Measurements from ENCODE around the gene ERC2.

ERC2 gene

DNA sequence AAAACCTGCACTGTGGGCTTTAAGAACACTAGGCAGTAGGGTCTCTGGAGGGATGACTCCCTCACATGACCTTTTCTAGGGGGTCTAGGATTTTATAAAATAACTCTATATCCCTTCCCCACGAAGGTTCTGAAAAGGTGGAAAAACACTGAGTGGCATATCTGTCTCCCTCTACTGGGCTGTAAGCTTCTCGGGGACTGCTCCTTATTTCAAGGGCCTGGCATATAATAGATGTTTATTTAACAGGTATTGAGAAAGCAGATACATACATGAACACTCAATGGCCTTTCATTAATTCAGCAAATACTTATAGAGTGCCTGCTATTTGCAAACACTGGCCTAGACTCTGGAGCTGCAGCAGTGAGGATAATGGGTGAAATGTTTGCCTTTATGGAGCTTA is 834.9 kb downstream of the ERC2 start:
- no peak for DNase-seq (ENCODE audit: low read depth in 2 of 3, low spot score in 1 of 3)

DNA sequence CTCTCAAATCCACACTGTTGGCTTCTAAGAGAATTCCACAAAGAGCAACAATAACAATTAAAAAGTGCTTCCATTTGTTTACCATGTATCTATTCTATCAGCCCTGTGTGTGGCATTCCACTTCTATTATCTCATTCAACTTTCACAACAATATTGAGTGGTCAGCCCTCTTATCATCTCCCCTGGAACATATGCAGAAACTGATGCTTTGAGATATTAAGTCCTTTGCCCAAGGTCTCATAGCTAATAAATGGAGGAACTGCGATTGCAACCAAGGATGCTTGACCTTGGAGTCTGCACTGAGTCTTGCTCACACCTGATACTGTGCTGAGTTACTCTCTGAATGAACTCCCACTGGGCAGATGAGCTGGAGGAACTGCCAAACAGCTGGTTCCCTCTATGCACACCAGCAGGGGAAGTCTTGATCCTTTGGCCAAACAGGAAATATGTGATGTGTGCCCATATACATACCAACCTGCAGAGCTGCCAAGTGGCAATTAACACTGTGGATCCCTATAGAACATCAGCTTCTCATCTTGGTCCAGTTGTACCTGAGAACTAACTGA is 836.4 kb downstream of the ERC2 start:
- DNase-seq (ENCODE audit: low read depth in 2 of 3, low spot score in 1 of 3): no peak

DNA sequence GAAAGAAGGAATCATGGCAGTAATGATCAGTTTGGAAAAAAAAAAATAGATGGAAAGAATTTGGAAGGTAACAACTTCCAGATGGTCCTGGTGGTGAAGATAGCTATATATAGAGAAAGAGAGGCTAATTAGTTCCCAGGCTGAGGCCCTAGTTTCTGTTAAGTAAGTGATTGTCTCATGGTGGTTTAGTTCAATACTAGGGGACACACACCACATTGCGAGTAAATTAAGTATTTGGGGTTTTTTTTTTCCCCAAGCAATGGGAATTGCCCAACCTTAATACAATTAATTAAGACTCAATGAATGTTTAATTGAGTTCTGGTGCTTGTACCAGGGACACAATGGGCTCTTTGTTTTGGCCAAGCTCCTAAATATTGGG is 837.4 kb downstream of the ERC2 start:
- DNase-seq (ENCODE audit: low read depth in 2 of 3, low spot score in 1 of 3): no peak

DNA sequence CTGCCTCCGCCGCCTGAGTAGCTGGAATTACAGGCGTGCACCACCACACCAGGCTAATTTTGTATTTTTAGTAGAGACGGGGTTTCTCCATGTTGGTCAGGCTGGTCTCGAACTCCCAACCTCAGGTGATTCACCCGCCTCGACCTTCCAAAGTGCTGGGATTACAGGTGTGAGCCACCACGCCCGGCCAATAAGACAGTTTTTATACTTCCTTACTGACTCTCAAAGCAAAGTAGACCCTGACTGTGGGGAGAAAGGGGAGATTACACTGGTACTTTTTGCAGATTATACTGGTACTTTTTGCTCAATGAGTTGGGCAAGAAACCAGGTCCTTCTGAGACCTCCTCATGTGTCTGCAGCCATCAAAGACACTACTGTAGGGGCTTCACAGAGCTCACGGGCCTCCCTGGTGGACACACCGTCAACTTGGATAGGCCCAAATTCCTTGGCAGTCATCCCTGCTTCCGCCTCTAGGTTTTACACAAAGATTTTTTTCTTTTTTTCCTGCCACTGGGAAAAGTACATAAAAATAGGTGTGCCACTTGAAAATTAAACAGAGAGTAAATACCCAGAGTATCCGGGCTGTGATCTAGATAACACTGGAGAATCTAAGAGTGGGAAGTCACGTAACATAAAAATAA is 837.9 kb downstream of the ERC2 start:
- DNase-seq (ENCODE audit: low read depth in 2 of 3, low spot score in 1 of 3): no peak

DNA sequence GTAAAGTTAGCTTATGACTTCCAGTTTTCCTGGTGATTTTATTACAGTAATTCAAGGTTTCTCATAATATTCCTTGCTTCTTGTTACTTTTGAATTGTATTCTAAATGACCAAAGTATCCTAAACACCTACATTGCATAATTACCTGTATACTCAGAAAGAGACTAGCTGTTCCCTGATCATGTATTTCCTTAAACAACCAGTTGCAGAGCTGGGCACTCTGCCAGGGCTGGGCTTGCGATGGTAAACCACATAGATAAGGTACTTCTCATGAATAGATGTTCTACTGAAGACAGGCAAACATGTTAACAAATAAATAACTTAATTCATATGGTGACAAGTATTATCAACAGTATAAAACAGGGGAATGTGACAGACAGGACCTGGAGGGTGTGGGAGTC is 838.8 kb downstream of the ERC2 start:
- no peak for DNase-seq (ENCODE audit: low read depth in 2 of 3, low spot score in 1 of 3)

DNA sequence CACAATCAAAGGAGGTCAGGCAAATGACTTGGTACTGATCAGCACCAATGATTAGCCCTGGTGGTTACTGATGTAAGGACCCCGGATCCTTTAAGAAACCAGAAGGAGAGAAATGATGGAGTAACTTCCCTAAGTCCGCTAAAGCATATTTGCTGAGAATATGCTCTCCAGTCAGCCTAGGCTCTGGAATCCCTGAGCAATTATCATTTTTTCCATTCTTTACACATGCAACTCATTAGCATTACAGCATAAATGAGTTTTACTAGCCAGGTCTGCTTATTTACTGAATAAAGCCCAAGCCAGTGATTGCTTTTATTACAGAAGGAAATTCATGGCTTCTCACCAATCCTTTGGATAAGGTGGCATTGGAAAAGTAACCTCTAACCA is 842.0 kb downstream of the ERC2 start:
- no peak for DNase-seq (ENCODE audit: low read depth in 2 of 3, low spot score in 1 of 3)

DNA sequence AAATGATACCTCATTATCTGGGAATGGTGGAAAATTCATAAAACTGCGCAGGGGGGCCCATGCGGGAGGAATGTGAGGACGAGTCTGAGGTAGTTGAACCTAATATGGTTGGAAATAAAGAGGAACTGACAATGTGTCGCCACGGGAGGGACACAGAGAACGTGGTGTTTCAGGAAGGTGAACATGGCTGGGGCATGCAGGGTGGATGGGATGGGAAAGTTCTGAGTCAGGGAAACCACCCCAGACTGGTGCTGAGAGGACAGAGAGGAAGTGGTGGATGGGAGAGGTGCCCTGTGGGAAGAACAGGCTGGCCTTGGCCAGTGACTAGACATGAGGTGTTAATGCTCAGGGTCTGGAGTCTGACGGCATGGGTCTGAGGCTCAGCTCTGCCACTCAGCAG is 844.0 kb downstream of the ERC2 start:
- no peak for DNase-seq (ENCODE audit: low read depth in 2 of 3, low spot score in 1 of 3)

DNA sequence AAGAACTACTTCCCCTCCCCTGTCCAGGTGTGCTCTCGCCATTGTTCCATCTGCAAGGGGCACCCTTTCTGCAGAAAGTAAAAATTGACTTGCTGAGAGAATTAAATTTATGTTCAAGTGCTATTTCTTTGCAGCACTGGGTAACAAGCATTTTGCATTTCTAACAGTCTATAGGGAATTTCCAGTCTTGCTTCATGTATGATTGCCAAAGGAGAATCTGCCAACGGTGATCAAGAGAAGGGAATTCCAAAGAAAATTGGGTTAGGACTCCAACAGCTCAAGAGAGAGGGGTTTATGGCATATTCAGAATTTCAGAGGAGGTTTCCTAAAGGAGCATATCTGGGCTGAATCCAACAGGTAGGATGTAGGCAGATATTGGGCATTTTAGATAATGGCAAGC is 844.5 kb downstream of the ERC2 start:
- no peak for DNase-seq (ENCODE audit: low read depth in 2 of 3, low spot score in 1 of 3)

DNA sequence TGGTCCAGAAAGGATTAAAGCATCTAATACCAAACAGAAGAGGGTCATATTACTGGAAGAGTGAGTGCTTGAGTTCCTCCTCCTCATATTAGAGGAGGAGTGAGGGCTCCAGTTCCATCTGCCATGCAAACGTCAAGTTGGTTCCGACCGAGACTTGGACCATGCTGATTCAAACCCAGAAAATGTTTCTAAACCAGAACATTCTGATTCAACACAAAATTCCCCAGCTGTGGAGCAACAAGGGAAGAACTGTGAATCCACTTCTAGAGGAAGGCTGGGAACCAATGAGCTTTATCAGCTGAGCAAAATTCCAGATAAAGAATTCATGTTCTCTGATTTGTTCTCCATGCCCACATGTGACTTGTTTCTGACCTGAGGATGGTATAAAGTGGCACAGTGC is 845.5 kb downstream of the ERC2 start:
- DNase-seq (ENCODE audit: low read depth in 2 of 3, low spot score in 1 of 3): no peak

DNA sequence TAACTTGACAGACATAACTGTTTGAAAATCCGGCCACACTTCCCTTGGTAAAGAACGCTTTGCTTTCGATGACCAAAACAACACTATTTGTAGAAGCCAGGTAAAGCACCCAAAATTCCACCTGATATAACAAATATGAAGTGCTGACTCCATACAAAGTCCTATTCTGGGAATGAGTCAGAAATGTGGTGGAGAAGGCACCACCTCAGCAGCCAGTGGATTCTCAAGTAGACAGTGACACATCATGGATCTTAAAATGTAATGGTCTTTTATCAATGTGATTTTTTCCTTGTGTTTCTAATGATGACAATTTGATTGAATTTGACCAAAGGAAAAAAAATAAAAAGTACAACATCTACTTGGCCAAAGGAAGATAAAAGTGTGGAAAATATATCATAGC is 846.2 kb downstream of the ERC2 start:
- no peak for DNase-seq (ENCODE audit: low read depth in 2 of 3, low spot score in 1 of 3)

DNA sequence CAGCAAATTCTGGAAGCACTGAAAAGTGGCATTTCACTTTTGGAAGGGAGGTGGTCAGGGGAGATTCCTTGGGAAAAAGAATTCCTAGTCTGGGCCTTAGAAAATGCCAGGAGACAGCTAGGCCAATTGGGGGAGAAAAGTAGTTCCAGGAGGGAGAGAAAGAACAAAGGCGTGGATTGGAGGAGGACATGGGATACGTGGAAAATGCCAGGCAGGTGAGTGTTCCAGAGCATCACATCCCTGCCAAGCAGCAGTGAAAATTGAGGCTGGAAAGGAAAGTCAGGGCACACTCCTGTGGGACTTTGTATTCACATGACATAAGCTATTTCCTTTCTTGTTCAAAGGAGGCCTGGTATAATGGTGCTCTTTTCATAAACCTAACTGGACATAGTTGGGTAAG is 846.6 kb downstream of the ERC2 start:
- DNase-seq (ENCODE audit: low read depth in 2 of 3, low spot score in 1 of 3): no peak

DNA sequence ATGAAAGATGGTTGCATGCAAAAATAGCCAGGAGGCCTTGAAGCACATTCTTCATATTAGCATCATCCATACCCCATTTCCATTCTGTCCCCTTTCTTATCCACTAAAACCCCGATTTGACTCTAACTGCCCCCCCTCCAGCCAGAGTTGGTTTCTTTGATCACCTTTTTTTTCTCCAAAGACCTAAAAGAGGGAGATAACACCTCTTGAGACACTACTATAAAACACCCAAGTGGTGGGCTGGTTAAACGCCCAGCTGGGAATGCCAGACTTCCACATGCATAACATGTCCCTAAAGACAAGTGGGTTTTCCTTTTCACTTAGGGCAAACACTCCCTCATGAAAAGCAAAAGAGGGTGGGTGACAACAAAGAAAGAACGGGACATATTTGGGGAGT is 847.2 kb downstream of the ERC2 start:
- DNase-seq (ENCODE audit: low read depth in 2 of 3, low spot score in 1 of 3): no peak

DNA sequence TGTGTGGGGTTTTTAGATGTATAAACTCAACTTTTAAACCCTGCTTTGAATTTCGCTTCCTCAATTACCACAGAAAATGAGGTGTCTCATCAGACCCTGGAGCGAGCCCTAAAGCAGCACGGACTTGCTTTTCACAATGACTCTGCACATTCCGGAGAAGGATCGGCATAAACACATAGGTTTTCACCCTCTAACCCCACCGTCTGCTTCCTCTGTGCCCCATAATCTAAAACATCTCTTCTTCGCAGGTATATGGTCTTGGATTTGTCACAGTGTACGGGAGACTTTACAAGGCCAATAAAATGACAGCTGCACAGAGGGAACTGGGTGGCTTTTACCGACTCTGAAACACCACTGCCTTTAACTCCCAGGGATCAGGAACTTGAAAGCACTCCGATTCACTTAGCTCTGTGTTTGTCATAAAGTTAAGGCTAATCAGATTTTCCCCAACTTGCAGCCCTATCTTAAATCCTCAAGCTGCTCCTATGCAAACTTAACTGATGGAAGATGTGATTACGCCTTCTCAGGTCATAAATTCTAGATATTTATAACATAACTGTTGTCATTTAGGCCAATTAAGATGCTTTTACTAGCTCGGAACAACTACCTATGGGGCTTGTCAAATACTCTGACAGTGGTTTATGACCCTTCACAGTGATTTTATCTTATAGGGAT is 847.8 kb downstream of the ERC2 start:
- no peak for DNase-seq (ENCODE audit: low read depth in 2 of 3, low spot score in 1 of 3)

DNA sequence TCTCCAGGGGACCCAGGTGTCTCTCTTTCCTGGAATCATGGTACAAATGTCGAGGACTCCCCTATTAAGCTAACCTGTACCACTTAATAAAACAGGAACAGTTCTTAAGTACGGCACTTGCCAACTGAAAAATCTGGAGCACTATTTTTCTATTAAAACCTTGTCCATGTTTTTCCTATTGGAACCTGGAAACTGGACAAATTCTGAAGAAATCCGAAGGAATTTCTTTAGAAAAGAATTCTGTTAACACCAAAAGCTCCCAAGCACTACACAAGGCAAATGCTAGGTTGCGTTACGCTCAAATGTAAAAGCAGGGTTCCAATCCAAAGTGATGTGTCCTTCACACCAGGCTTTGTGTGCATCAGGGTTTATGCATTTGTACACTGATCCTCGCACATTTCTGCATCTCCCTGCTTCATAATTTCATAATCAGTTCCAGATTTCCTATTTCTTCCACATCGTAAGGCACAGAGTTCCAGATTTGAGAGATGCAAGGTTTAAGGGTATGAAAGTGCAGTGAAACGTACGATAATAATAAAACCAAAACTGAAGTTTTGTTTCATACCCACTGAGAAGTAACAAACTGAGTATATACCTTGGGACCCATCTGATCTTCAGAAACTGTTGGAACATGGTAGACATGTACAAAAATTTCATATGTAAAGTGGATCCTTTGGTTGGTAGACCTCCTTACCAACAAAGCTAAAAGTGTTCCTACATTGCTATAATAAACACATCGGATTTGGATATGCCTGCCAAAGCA is 849.0 kb downstream of the ERC2 start:
- DNase-seq (ENCODE audit: low read depth in 2 of 3, low spot score in 1 of 3): no peak

DNA sequence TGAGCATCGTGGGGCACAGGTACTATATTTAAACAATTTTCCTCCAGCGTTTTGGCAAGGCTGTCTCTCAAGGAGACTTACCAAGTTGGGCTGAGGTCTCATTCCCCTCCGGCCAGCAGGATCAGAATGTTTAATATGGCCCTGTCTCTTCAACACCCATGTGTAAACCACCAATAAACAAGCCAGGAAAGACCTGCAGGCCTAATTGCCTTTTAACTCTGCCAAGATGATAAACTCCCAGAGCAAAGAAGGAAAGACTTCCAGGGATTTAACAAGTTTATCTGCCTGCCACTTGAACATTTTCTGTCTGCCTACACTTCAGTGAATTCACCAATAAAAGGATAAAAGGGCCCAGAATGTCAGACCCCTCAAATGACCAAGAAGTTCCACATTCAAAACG is 850.9 kb downstream of the ERC2 start:
- DNase-seq (ENCODE audit: low read depth in 2 of 3, low spot score in 1 of 3): no peak

DNA sequence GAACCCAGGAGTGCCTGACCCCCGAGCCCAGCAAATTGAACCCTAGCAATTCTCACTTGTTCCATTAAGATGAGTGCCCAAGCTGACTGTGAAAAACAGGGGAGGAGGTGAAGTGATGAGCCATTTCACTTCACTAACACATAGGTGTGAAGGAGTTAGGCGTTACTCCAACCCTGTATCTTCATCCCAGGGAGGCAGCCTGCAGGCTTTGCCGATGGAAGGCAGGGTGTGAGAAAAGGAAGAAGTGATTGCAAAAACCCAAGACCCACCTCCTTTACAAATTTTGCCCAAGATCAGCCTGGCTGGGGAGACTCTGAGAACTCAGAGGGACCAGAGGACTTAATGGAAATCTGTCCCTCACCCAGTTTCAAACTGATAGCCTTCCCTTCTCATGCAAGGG is 851.5 kb downstream of the ERC2 start:
- DNase-seq (ENCODE audit: low read depth in 2 of 3, low spot score in 1 of 3): no peak

DNA sequence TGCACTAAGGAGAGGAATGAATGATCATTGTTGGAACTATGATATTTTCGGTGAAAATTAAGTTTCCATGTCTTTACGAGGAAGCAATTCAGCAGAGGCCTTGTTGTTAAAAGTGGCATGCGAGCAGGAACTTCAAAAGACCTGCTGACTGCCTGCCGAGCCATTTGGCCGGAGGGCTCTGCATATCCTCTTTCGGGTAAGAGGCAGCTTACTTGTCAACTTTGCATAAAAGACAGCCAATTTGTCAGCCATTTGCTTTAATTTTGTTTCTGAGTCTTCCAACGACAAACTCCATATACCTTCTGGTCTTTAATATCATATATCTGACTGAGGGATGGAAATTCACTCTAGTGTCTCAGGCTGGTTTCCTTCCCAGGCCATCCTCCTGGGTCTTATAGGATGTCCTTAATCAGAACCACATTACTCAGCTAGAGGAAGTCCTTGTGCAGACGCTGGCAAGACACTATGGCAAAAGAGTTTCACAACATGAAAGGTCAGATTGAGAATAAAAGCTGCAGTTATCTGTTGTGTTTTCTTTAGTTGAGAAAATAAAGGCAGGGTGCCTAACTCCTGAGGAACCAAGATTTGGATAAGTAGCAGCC is 852.5 kb downstream of the ERC2 start:
- no peak for DNase-seq (ENCODE audit: low read depth in 2 of 3, low spot score in 1 of 3)

DNA sequence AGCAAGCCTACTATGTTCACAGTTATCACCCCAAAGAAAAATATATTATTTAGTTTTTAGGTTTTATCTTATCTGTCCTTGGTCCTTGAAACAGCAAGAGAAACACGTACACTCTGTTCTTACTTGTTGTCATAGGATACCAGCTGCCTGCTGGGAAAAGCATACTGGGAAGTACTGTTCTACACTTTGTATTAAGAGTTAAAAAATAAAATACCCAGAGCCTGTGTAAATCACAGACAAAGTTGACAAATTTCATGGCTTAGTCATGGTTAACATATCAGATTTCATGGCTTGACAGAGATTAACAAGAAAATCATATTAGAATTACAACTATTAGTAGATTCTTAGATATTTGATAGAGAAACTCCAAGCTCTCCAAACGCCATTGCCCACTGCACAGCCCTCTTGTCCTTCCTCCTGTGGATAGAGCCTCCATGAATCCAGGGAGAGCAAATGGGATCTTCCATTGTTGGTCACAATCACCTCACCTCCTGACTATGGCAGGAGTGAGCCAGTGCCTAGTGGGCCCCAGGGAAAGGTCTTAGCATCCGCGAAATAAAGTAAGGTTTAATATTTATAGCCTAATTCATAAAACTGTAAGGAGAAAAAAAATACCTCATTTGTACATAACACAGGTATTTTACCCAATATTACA is 853.1 kb downstream of the ERC2 start:
- no peak for DNase-seq (ENCODE audit: low read depth in 2 of 3, low spot score in 1 of 3)

DNA sequence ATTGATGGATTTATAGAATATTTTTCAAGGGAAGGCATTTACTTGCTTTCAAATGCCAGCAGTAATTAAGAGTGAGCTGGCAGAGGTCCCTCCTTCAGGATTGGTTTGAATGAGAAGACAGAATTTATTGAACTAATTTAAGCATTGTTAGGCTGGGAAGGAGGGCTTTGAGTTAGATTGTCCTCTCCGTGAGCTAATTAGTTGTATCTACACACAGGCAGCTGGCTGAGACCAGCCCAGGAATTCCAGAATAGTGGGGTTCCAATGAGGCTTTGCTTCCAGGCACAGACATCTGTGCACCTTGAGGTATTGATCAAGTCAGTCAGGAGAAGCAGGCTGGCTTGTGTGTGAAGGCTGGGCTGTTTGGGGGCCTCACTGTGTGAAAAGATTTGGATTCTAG is 857.1 kb downstream of the ERC2 start:
- DNase-seq (ENCODE audit: low read depth in 2 of 3, low spot score in 1 of 3): no peak

DNA sequence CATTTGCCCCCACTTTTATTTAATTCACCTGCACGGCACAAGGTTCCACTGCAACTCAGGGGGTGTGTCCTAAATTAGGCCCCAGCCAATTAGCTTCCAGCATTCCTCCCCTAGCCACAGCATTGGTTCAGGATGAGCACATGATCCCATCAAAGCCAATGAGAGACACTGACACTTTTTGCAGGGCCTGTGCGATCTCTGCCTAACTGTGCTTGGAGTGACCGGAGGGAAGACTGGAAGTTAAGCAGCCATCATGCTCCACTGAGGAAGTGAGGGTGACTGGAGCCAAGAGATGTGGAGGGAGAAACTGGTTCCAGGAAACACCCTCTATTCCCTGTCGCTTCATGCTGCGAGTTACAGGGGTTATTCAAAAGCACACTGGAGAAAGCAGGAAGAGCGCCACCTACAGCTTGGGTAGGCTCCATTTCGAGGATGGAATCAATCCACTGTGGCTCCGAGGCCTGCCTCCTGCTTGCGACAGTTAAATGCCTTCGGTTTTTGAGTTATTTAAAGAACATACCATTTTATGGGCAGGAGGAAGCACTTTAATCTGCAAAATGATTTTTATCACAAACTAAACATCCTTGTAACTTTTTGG is 858.9 kb downstream of the ERC2 start:
- DNase-seq (ENCODE audit: low read depth in 2 of 3, low spot score in 1 of 3): no peak

Measured in stimulated activated CD4-positive, alpha-beta T cell treated with anti-CD3 and anti-CD28 coated beads, Interleukin-12 subunit alpha, Interleukin-12 subunit beta, amount 100 ng/mL, for 48 hours (primary cell).